CD14-positive monocyte (primary cell): ENCODE data around the gene KHDRBS2. TPM values are rescaled to one million over a fixed set of nuclear protein-coding genes. Genes with fewer than 3 reads are reported as not detected.

ENCODE experiments used
- DNase-seq, 3 donors: peaks; one replicate each; pipeline ENCODE4 v3.0.0-alpha.2; 2011 to 2022
- H2AFZ ChIP-seq: 2 replicates; pipeline ENCODE4 v1.6.0; 2012; ENCODE audit warnings: mild to moderate bottlenecking, low read depth, low read length, inconsistent platforms; ENCODE audit not compliant: insufficient read depth, poor library complexity, severe bottlenecking
- H3K27ac ChIP-seq, 2 donors: 1 replicate in 1 of 2; 2 replicates in 1 of 2; pipeline ENCODE4 v1.5.1; 2012 to 2013; ENCODE audit warnings: low read length in 2 of 2, control low read depth in 1 of 2, inconsistent platforms in 1 of 2, low read depth in 1 of 2, mild to moderate bottlenecking in 1 of 2
- H3K27me3 ChIP-seq, 2 donors: one replicate each; pipeline versions ENCODE4 v1.6.0 to v1.6.1; 2011 to 2013; ENCODE audit warnings: low read length in 2 of 2; ENCODE audit not compliant: control insufficient read depth in 2 of 2, insufficient read depth in 2 of 2
- H3K36me3 ChIP-seq, 2 donors: replicated peaks in 1 of 2; 1 replicate in 1 of 2; 2 replicates in 1 of 2; pipeline versions ENCODE4 v1.5.1 to v1.6.1; 2012 to 2013; ENCODE audit warnings: low read length in 2 of 2, control low read depth in 1 of 2, inconsistent platforms in 1 of 2, mild to moderate bottlenecking in 1 of 2; ENCODE audit not compliant: insufficient read depth in 2 of 2, control insufficient read depth in 1 of 2
- H3K4me1 ChIP-seq, 2 donors: 1 replicate in 1 of 2; 2 replicates in 1 of 2; pipeline versions ENCODE4 v1.5.1 to v1.6.1; 2012 to 2013; ENCODE audit warnings: low read length in 2 of 2, control low read depth in 1 of 2, inconsistent platforms in 1 of 2, mild to moderate bottlenecking in 1 of 2, moderate library complexity in 1 of 2; ENCODE audit not compliant: insufficient read depth in 2 of 2, control insufficient read depth in 1 of 2
- H3K4me2 ChIP-seq: replicated peaks from 2 replicates; pipeline ENCODE3; 2012; ENCODE audit warnings: low read length, moderate library complexity, mild to moderate bottlenecking; ENCODE audit not compliant: poor library complexity, severe bottlenecking; ENCODE audit errors: extremely low read depth
- H3K4me3 ChIP-seq, 3 experiments: fragments of 200-600 bp in 1 of 3; sonication (generic) in 1 of 3; replicated peaks in 1 of 3; 1 replicate in 2 of 3; 2 replicates in 1 of 3; pipeline ENCODE4 v1.5.1; 2011 to 2013; ENCODE audit warnings: low read length in 3 of 3, mild to moderate bottlenecking in 3 of 3, control low read depth in 2 of 3, low read depth in 2 of 3, inconsistent platforms in 1 of 3, moderate library complexity in 1 of 3
- H3K79me2 ChIP-seq: 2 replicates; pipeline ENCODE4 v1.6.0; 2012; ENCODE audit warnings: mild to moderate bottlenecking, control low read depth, inconsistent platforms, low read length, moderate library complexity; ENCODE audit not compliant: insufficient read depth
- H3K9ac ChIP-seq: 2 replicates; pipeline ENCODE4 v1.6.0; 2017; ENCODE audit warnings: low read length, mild to moderate bottlenecking; ENCODE audit not compliant: insufficient read depth, poor library complexity, severe bottlenecking
- H3K9me3 ChIP-seq, 2 donors: replicated peaks in 1 of 2; 1 replicate in 1 of 2; 2 replicates in 1 of 2; pipeline versions ENCODE4 v1.5.1 to v1.6.1; 2012 to 2013; ENCODE audit warnings: low read length in 2 of 2, control low read depth in 1 of 2; ENCODE audit not compliant: control insufficient read depth in 1 of 2, insufficient read depth in 1 of 2
- H4K20me1 ChIP-seq: 2 replicates; pipeline ENCODE4 v1.6.0; 2012; ENCODE audit warnings: mild to moderate bottlenecking, low read length, control low read depth, moderate library complexity; ENCODE audit not compliant: insufficient read depth
- H3K27ac Mint-ChIP-seq, 7 donors: one replicate each; pipeline ENCODE4 v1.8.0; 2020; ENCODE audit warnings: mild to moderate bottlenecking in 7 of 7, mixed read lengths in 7 of 7, moderate library complexity in 6 of 7, inconsistent platforms in 2 of 7
- H3K27me3 Mint-ChIP-seq, 3 donors: one replicate each; pipeline ENCODE4 v1.8.0; 2021 to 2022; ENCODE audit warnings: low read depth in 3 of 3, mild to moderate bottlenecking in 3 of 3, mixed read lengths in 3 of 3, moderate library complexity in 3 of 3, inconsistent platforms in 1 of 3
- H3K36me3 Mint-ChIP-seq, 2 donors: one replicate each; pipeline ENCODE4 v1.8.0; 2020; ENCODE audit warnings: mixed read lengths in 2 of 2, inconsistent platforms in 1 of 2, mild to moderate bottlenecking in 1 of 2
- H3K4me1 Mint-ChIP-seq: one replicate; pipeline ENCODE4 v1.8.0; 2020; ENCODE audit warnings: mild to moderate bottlenecking, mixed read lengths
- H3K4me3 Mint-ChIP-seq, 2 donors: one replicate each; pipeline ENCODE4 v1.8.0; 2020; ENCODE audit warnings: mild to moderate bottlenecking in 2 of 2, mixed read lengths in 2 of 2, moderate library complexity in 1 of 2
- H3K9me3 Mint-ChIP-seq, 7 donors: one replicate each; pipeline ENCODE4 v1.8.0; 2020 to 2022; ENCODE audit warnings: mixed read lengths in 7 of 7, mild to moderate bottlenecking in 6 of 7, moderate library complexity in 6 of 7, inconsistent platforms in 2 of 7
- WGBS: methylation state at CpG from one replicate; pipeline ENCODE4 v1.1.5; 2013; ENCODE audit warnings: missing lambda C conversion rate; ENCODE audit not compliant: insufficient coverage; 5-methylcytosine and 5-hydroxymethylcytosine counted together
- intact Hi-C, 2 donors: fragments of 100-400 bp; cut with micrococcal nuclease; formaldehyde crosslinking; loops; one replicate each; pipeline versions ENCODE4 v1.15.0 to v1.15.1; 2023
- polyA plus RNA-seq, 3 donors: library from polyadenylated mRNA; depleted of rRNA in 1 of 3; unstranded in 2 of 3; stranded (reverse) in 1 of 3; fragments of 300-500 nt in 2 of 3; fragments of >200 nt in 1 of 3; fragmentation: Illumina TruSeq in 2 of 3; gene quantifications; 1 replicate in 2 of 3; 2 replicates in 1 of 3; pipeline ENCODE4 v1.2.3, GENCODE V29; 2012 to 2021
- TF ChIP-seq, protein P1 (sequence below): fragments of 200-600 bp; IDR thresholded peaks from one replicate; pipeline ENCODE4 v1.8.0; 2022; ENCODE audit warnings: antibody characterized with exemption, mild to moderate bottlenecking

KHDRBS2 gene
- polyA plus RNA-seq, 3 donors: 0.09 to 0.57 (median 0.14) TPM

DNA sequence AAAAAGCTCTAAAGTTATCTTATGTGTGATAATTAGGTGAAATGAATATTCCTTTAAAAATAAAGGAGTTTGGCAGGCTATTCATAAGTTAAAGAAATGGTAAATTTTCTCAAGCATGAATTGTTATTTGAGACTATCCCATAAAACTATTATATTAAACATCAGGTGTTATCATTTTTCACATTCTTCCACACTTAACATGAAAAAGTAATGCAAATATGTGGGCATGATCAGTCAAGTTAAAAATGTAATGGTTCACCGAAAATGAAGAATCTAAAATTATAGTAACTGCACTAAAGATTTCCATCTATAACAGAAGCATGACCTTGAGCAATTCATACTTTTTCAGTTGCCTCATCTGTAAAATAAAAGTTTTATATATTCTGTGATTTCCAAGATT, 110.8 kb downstream of the KHDRBS2 start:
- no peak overlapping the region for H3K27ac Mint-ChIP-seq
- H3K27ac ChIP-seq: no peak overlapping the region
- no peaks in the 10 kb centered on the region for H3K27me3 ChIP-seq
- peaks cover 0 to 8% (median 5%) of the 10 kb centered on the region in 7 donors for H3K9me3 Mint-ChIP-seq
- no peaks in the 10 kb centered on the region for H3K27me3 Mint-ChIP-seq
- TF ChIP-seq, protein P1, sequence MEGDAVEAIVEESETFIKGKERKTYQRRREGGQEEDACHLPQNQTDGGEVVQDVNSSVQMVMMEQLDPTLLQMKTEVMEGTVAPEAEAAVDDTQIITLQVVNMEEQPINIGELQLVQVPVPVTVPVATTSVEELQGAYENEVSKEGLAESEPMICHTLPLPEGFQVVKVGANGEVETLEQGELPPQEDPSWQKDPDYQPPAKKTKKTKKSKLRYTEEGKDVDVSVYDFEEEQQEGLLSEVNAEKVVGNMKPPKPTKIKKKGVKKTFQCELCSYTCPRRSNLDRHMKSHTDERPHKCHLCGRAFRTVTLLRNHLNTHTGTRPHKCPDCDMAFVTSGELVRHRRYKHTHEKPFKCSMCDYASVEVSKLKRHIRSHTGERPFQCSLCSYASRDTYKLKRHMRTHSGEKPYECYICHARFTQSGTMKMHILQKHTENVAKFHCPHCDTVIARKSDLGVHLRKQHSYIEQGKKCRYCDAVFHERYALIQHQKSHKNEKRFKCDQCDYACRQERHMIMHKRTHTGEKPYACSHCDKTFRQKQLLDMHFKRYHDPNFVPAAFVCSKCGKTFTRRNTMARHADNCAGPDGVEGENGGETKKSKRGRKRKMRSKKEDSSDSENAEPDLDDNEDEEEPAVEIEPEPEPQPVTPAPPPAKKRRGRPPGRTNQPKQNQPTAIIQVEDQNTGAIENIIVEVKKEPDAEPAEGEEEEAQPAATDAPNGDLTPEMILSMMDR: no peak
- H3K4me3 ChIP-seq: no peak overlapping the region
- H4K20me1 ChIP-seq: no peaks in the 10 kb centered on the region
- H3K79me2 ChIP-seq: no peaks in the 10 kb centered on the region
- peaks cover 5% of the 10 kb centered on the region in 2 donors for H3K9me3 ChIP-seq
- H2AFZ ChIP-seq: no peak overlapping the region
- no peak for DNase-seq
- H3K9ac ChIP-seq: no peak overlapping the region
- no peaks in the 10 kb centered on the region for H3K36me3 Mint-ChIP-seq
- no peak overlapping the region for H3K4me3 Mint-ChIP-seq
- no peaks in the 10 kb centered on the region for H3K4me1 Mint-ChIP-seq
- intact Hi-C loops: no loop called here
- no peaks in the 10 kb centered on the region for H3K36me3 ChIP-seq
- WGBS: no CpG with 5 or more reads among the region's 1 CpG
- H3K4me1 ChIP-seq: no peaks in the 10 kb centered on the region
- H3K4me2 ChIP-seq: no peak overlapping the region

DNA sequence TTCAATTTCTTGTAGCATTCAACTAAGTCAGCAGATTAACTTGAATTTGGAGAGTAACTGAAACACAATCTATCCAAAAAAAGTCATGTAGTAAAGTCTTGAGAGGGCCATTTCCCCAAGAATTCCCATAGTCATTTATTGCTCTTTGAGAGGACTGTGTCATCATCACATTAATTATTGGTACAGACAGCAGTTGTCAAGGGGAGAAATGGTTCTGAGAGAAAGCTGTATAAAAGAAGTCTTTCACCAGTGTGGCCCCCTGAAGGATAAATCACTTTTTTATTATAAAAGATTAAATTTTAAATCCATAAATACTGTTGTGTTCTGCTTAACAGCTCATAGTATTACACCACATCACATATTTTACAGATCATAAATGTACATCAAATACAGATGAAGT, 111.5 kb downstream of the KHDRBS2 start:
- Mint-ChIP-seq H3K9me3 (peaks cover 3 to 9% (median 8%) of the 10 kb centered on the region in 7 donors), H3K4me3 (no peak overlapping the region), H3K36me3 (no peaks in the 10 kb centered on the region), H3K4me1 (no peaks in the 10 kb centered on the region), H3K27ac (no peak overlapping the region), H3K27me3 (no peaks in the 10 kb centered on the region)
- no peaks in the 10 kb centered on the region for H3K4me1 ChIP-seq
- TF ChIP-seq, protein P1: no peak
- H3K4me3 ChIP-seq: no peak overlapping the region
- no peak overlapping the region for H3K27ac ChIP-seq
- H3K79me2 ChIP-seq: no peaks in the 10 kb centered on the region
- H3K9ac ChIP-seq: no peak overlapping the region
- DNase-seq: no peak
- H3K9me3 ChIP-seq: peaks cover 6 to 10% of the 10 kb centered on the region in 2 donors
- no peak overlapping the region for H3K4me2 ChIP-seq
- H3K36me3 ChIP-seq: no peaks in the 10 kb centered on the region
- H4K20me1 ChIP-seq: no peaks in the 10 kb centered on the region
- intact Hi-C loops: no loop called here
- H3K27me3 ChIP-seq: no peaks in the 10 kb centered on the region
- no peak overlapping the region for H2AFZ ChIP-seq
